BJ (cell line): Measurements from ENCODE around the gene ADARB2. TPM values are rescaled to one million over a fixed set of nuclear protein-coding genes. Genes with fewer than 3 reads are reported as not detected.

ENCODE experiments used
- CTCF ChIA-PET: fragments of 350-600 bp; formaldehyde crosslinking; extraction: SDS; loops from one replicate; lab custom pipeline; 2021; ENCODE audit warnings: antibody characterized with exemption, inconsistent platforms; lab: Yijun Ruan, JAX
- POLR2A ChIA-PET: fragments of 300-600 bp; sonication (Branson Sonifier 250); formaldehyde crosslinking; extraction: SDS; loops from one replicate; lab custom pipeline; 2021; ENCODE audit warnings: antibody characterized with exemption; lab: Charles Lee
- DNase-seq: peaks from one replicate; pipeline ENCODE4 v3.0.0-alpha.2; 2011; ENCODE audit warnings: low read depth
- H3K27me3 ChIP-seq: 2 replicates; pipeline ENCODE4 v1.6.0; 2011; ENCODE audit warnings: low read length; ENCODE audit not compliant: control insufficient read depth, insufficient read depth
- H3K36me3 ChIP-seq: 2 replicates; pipeline ENCODE4 v1.5.1; 2011; ENCODE audit warnings: low read length; ENCODE audit not compliant: control insufficient read depth, insufficient read depth
- H3K4me3 ChIP-seq: 2 replicates; pipeline ENCODE4 v1.5.1; 2011; ENCODE audit warnings: low read depth, mild to moderate bottlenecking, control low read depth, low read length
- polyA plus RNA-seq: library from polyadenylated mRNA; depleted of rRNA; stranded (reverse); fragments of >200 nt; gene quantifications from 2 replicates; pipeline ENCODE4 v1.2.3, GENCODE V29; 2011
- TF ChIP-seq, protein P1 (sequence below): IDR thresholded peaks from 2 replicates; pipeline ENCODE4 v1.5.1; 2011; ENCODE audit warnings: low read depth, mild to moderate bottlenecking, control low read depth, inconsistent platforms, low read length, moderate library complexity; ENCODE audit not compliant: insufficient read depth

ADARB2 gene
- polyA plus RNA-seq, 1 experiment, result not detected

DNA sequence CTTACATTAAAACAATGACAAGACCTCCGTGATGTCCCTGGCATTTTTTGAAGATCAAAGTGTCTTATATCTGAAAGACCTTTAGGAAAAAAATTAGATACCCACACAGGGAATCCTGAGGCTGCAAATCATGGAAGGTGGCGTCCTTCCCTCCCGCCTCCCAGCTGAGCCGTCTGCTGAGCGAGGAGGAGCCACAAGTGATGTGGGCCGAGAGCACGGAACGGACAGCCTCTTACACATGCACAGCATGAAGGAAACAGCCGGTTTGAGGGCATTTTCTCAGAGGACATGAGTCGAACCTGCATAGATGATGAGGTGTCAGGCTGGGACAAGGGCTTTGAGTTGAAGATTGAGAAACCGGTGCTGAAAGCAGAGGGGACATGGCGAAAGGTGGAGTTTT is 163.3 kb downstream of the ADARB2 start:
- ChIA-PET CTCF (no interaction called here), POLR2A (no interaction called here)
- TF ChIP-seq, protein P1, sequence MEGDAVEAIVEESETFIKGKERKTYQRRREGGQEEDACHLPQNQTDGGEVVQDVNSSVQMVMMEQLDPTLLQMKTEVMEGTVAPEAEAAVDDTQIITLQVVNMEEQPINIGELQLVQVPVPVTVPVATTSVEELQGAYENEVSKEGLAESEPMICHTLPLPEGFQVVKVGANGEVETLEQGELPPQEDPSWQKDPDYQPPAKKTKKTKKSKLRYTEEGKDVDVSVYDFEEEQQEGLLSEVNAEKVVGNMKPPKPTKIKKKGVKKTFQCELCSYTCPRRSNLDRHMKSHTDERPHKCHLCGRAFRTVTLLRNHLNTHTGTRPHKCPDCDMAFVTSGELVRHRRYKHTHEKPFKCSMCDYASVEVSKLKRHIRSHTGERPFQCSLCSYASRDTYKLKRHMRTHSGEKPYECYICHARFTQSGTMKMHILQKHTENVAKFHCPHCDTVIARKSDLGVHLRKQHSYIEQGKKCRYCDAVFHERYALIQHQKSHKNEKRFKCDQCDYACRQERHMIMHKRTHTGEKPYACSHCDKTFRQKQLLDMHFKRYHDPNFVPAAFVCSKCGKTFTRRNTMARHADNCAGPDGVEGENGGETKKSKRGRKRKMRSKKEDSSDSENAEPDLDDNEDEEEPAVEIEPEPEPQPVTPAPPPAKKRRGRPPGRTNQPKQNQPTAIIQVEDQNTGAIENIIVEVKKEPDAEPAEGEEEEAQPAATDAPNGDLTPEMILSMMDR, result no peak
- Histone ChIP-seq H3K4me3 (no peak overlapping the region), H3K36me3 (no peaks in the 10 kb centered on the region), H3K27me3 (no peaks in the 10 kb centered on the region)
- no peak for DNase-seq

DNA sequence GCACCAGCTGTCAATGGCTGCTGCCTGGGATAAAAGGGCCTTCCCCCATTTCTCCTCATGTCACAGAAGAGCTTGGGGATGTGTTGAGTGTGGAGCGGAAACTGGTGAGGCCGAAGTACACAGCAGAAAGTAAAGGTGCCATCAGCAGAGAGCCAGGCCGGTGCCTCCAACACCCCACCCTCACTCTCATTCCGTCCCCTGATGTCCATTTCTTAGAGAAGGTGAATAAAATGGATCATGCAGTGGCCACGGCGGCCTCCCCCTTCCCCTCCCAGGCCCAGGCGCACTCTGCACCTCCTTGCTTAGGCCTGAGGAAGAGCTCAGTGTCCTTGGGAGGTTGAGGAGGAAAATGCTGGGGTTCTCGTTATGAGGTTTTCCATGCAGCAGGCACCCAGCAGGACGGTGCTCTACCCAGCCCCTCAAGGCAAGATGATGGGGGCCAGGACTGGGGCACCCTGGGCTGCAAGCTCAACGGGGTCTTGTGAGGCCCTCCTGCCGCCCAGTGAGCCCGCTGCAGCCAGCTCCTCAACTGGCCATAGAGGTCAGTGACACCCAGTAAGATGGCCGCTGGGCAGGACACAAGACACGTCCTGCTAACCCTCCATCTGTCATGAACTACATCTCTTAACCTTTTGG is 163.9 kb downstream of the ADARB2 start:
- Histone ChIP-seq H3K27me3 (no peaks in the 10 kb centered on the region), H3K4me3 (no peak overlapping the region), H3K36me3 (no peaks in the 10 kb centered on the region)
- POLR2A ChIA-PET, result no interaction called here
- no peak for DNase-seq
- TF ChIP-seq, protein P1, result no peak
- CTCF ChIA-PET, result no interaction called here

DNA sequence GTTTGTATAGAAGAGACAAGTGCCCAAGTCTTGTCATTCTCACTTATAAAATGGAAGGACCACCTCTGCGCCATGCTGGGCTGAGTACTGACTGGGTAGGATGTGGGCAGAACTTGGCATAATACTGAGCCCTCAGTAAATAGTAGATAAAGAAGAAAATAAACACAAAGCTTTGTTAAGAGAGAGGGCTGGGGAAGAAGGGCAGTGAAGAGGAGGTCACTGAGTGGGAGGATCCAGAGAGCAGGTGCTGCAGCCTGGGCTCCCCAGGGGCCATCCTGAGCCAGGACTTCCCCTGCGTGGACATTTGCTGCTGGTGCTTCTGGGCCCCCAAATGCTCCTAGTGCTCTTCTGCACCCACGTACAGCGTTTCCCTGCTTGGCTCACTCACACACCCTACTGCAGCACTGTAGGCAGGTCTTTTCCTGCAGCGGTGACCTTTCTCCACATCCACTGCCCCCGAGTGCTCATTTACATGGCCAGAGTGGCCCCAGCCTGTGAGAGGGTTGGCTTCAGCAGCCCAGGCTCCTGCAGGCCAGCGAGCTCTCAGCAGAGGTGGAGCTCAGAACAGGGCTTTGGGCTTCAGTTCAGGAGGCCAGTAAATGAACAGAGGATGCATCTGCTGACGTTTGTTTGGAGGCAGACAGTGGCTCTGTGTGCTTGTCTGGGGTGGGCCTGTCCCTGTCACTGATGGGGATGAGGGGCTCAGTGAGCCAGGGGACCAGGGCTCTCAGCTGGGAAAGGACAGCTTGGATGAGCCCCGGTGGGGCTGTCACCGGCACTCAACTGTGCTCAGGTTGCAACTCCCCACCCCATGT is 164.6 kb downstream of the ADARB2 start:
- DNase-seq, result no peak

DNA sequence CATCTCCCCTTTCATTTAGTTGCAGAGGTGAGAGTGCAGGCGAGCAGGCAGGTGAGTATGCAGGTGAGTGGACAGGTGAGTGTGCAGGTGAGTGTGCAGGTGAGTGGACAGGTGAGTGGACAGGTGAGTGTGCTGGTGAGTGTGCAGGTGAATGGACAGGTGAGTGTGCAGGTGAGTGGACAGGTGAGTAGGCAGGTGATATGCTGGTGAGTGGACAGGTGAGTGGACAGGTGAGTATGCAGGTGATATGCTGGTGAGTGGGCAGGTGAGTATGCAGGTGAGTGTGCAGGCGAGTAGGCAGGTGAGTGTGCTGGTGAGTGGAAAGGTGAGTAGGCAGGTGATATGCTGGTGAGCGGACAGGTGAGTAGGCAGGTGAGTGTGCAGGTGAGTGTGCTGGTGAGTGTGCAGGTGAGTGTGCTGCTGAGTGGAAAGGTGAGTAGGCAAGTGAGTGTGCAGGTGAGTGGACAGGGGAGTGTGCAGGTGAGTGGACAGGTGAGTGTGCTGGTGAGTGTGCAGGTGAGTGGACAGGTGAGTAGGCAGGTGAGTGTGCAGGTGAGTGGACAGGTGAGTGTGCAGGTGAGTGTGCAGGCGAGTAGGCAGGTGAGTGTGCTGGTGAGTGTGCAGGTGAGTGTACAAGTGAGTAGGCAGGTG is 165.6 kb downstream of the ADARB2 start:
- POLR2A ChIA-PET, result no interaction called here
- H3K36me3 ChIP-seq, result no peaks in the 10 kb centered on the region
- TF ChIP-seq, protein P1, result no peak
- DNase-seq, result no peak
- no peaks in the 10 kb centered on the region for H3K27me3 ChIP-seq
- no peak overlapping the region for H3K4me3 ChIP-seq
- CTCF ChIA-PET, result no interaction called here

More for the DNA sequence above, 164.6 kb downstream of the ADARB2 start:
- no peaks in the 10 kb centered on the region for H3K27me3 ChIP-seq
- TF ChIP-seq, protein P1, result no peak
- H3K36me3 ChIP-seq, result no peaks in the 10 kb centered on the region
- ChIA-PET CTCF (no interaction called here), POLR2A (no interaction called here)
- H3K4me3 ChIP-seq, result no peak overlapping the region

DNA sequence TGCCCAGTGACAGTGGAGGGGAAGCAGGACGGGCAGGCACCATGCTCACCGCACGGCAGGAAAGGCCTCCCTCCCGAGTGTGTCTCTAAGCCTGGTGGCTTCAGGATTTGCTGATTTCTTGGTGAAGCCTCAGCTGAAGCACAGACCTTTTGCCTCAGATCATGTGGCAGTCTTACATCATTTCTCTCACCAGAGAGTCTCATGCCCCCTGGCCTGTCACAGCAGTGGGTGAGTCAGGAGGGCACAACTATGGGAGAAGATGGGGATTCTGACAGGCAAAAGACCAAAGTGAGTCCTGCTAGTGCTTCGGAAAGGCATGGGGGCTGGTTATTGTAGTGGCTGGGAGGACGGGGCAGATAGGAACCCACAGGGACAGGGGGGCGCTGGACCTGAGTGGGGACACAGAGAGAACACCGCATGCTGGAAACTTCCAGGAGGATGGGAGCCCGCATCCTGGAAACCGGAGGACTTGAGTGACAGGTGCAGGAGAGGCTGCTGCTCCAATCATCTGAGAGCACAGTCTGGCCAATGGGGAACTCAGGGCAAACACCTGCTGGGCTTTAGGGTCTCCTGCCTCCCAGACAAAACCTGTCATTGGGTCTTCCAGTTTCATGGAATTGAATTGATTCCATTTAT is 166.8 kb downstream of the ADARB2 start:
- CTCF ChIA-PET, result no interaction called here
- DNase-seq, result no peak
- POLR2A ChIA-PET, result no interaction called here
- no peaks in the 10 kb centered on the region for H3K27me3 ChIP-seq
- H3K4me3 ChIP-seq, result no peak overlapping the region
- TF ChIP-seq, protein P1, result no peak
- no peaks in the 10 kb centered on the region for H3K36me3 ChIP-seq
